ENCODE data around the gene ADGRL2.

- TF ChIP-seq CTCF (IDR thresholded peaks at IDR 0.05) = no peak
- no peak for TF ChIP-seq ZFX (IDR thresholded peaks at IDR 0.05; ENCODE audit: borderline replicate concordance)
Measured at GRCh38 chr1:81803431-81804110, 2.8 kb downstream of the ADGRL2 start.

Data from 22Rv1 (cell line).